HepG2 (cell line): ENCODE data around the gene LRRC10B. TPM values are rescaled to one million over a fixed set of nuclear protein-coding genes. Genes with fewer than 3 reads are reported as not detected.

Source experiments
- ATAC-seq: fragments of 200-7000 bp; cut with Tn5 transposase; 3 replicates; pipeline ENCODE4 v1.9.1; 2020; ENCODE audit warnings: mild to moderate bottlenecking, moderate library complexity
- BruUV-seq: library from RNA; stranded (reverse); fragments of 400-500 nt; replicated peaks from 2 replicates; lab custom pipeline; 2021; lab: Mats Ljungman, UMichigan
- CTCF ChIA-PET: fragments of 300-600 bp; formaldehyde crosslinking; extraction: SDS; loops from one replicate; lab custom pipeline; 2021; ENCODE audit warnings: low total read pairs, inconsistent platforms, low intra/inter-chr PET ratio; lab: Yijun Ruan, JAX
- POLR2A ChIA-PET: fragments of 350-600 bp; sonication (Branson Sonifier 250); formaldehyde crosslinking; loops from one replicate; lab custom pipeline; 2020; ENCODE audit warnings: antibody characterized with exemption, inconsistent platforms; lab: Yijun Ruan, JAX
- DNase-seq: peaks from one replicate; pipeline ENCODE4 v3.0.0-alpha.2; 2015; ENCODE audit warnings: low spot score
- FAIRE-seq: peaks from 3 replicates; lab custom pipeline; 2011; peaks lifted over from hg19 to GRCh38; lab: Jason Lieb, UNC
- H2AFZ ChIP-seq: one replicate; pipeline ENCODE4 v1.6.1; 2011; ENCODE audit warnings: low read length, inconsistent platforms
- H3K27ac ChIP-seq: fragments of 300-600 bp; 3 replicates; pipeline ENCODE4 v1.8.0; 2011; ENCODE audit warnings: mixed run types, mild to moderate bottlenecking, mixed read lengths, low read length, inconsistent platforms; ENCODE audit not compliant: insufficient read depth; ENCODE audit errors: extremely low read length
- H3K27me3 ChIP-seq, 2 experiments: fragments of 200-600 bp in 1 of 2; 2 replicates in 1 of 2; 3 replicates in 1 of 2; pipeline versions ENCODE4 v1.6.0 to v1.8.0; 2011; ENCODE audit warnings: low read length in 2 of 2, mild to moderate bottlenecking in 2 of 2, moderate library complexity in 2 of 2, inconsistent platforms in 1 of 2; ENCODE audit not compliant: insufficient read depth in 2 of 2, control insufficient read depth in 1 of 2
- H3K36me3 ChIP-seq, 2 experiments: fragments of 200-600 bp in 1 of 2; replicated peaks in 1 of 2; 2 replicates in 1 of 2; 3 replicates in 1 of 2; pipeline versions ENCODE4 v1.5.1 to v1.8.0; 2011; ENCODE audit warnings: low read length in 2 of 2, inconsistent platforms in 1 of 2; ENCODE audit not compliant: insufficient read depth in 2 of 2, control insufficient read depth in 1 of 2
- H3K4me1 ChIP-seq: 2 replicates; pipeline ENCODE4 v1.5.1; 2012; ENCODE audit warnings: low read length, inconsistent platforms; ENCODE audit not compliant: insufficient read depth
- H3K4me2 ChIP-seq: 2 replicates; pipeline ENCODE4 v1.6.0; 2011; ENCODE audit warnings: low read depth, low read length, inconsistent platforms
- H3K4me3 ChIP-seq, 3 experiments: fragments of 200-600 bp in 1 of 3; sonication (generic), shearing (Covaris generic) in 1 of 3; replicated peaks in 1 of 3; 2 replicates each; pipeline ENCODE4 v1.5.1; 2011 to 2016; ENCODE audit warnings: low read length in 3 of 3, inconsistent platforms in 2 of 3, low read depth in 2 of 3, mild to moderate bottlenecking in 2 of 3, control low read depth in 1 of 3, mixed read lengths in 1 of 3; ENCODE audit not compliant: insufficient read depth in 1 of 3
- H3K79me2 ChIP-seq: one replicate; pipeline ENCODE4 v1.6.1; 2011; ENCODE audit warnings: low read length, inconsistent platforms; ENCODE audit not compliant: insufficient read depth
- H3K9ac ChIP-seq: 2 replicates; pipeline ENCODE4 v1.6.0; 2011; ENCODE audit warnings: mild to moderate bottlenecking, low read depth, low read length, inconsistent platforms; ENCODE audit not compliant: insufficient read depth
- H3K9me3 ChIP-seq: 2 replicates; pipeline ENCODE4 v1.5.1; 2012; ENCODE audit warnings: mild to moderate bottlenecking, low read length
- H4K20me1 ChIP-seq: 2 replicates; pipeline ENCODE4 v1.6.0; 2011; ENCODE audit warnings: inconsistent platforms, mild to moderate bottlenecking, low read length, moderate library complexity; ENCODE audit not compliant: insufficient read depth
- ATM ChIP-seq: fragments of 450-650 bp; IDR thresholded peaks from 2 replicates; pipeline ENCODE4 v1.7.1; 2017; ENCODE audit warnings: mild to moderate bottlenecking, borderline replicate concordance
- FOXO4 ChIP-seq: sonication (generic); formaldehyde crosslinking; conservative IDR thresholded peaks from 2 replicates; pipeline ENCODE4 v1.8.1; 2023; ENCODE audit warnings: missing genetic modification reagents
- GPBP1L1 ChIP-seq: sonication (generic); formaldehyde crosslinking; IDR thresholded peaks from 2 replicates; pipeline ENCODE4 v1.5.0; 2020; ENCODE audit warnings: mild to moderate bottlenecking, missing genetic modification reagents
- HHEX ChIP-seq: IDR thresholded peaks from 2 replicates; pipeline ENCODE4 v1.6.1; 2016; ENCODE audit warnings: control low read depth
- HOMEZ ChIP-seq: IDR thresholded peaks from 2 replicates; pipeline ENCODE4 v1.6.1; 2016; ENCODE audit warnings: low read depth
- POGZ ChIP-seq: sonication (generic); formaldehyde crosslinking; IDR thresholded peaks from 2 replicates; pipeline ENCODE4 v1.4.0; 2020; ENCODE audit warnings: mild to moderate bottlenecking, missing genetic modification reagents
- RARA ChIP-seq: IDR thresholded peaks from 2 replicates; pipeline ENCODE4 v1.6.1; 2016; ENCODE audit warnings: missing genetic modification reagents, missing compliant biosample characterization
- SMARCC2 ChIP-seq: fragments of 450-650 bp; IDR thresholded peaks from 2 replicates; pipeline ENCODE4 v1.6.1; 2017; ENCODE audit warnings: antibody characterized with exemption, mild to moderate bottlenecking
- SMARCE1 ChIP-seq: fragments of 450-650 bp; IDR thresholded peaks from 2 replicates; pipeline ENCODE4 v1.6.1; 2017; ENCODE audit warnings: borderline replicate concordance
- SNAPC5 ChIP-seq: sonication (generic); formaldehyde crosslinking; IDR thresholded peaks from 2 replicates; pipeline ENCODE4 v1.8.1; 2023; ENCODE audit warnings: mild to moderate bottlenecking, missing genetic modification reagents, borderline replicate concordance
- ZNF235 ChIP-seq: sonication (generic); formaldehyde crosslinking; IDR thresholded peaks from 2 replicates; pipeline ENCODE4 v1.8.1; 2023; ENCODE audit warnings: mild to moderate bottlenecking, missing genetic modification reagents, borderline replicate concordance
- ZNF275 ChIP-seq: sonication (generic); formaldehyde crosslinking; IDR thresholded peaks from 2 replicates; pipeline ENCODE4 v1.8.0; 2022; ENCODE audit warnings: missing genetic modification reagents, mild to moderate bottlenecking, inconsistent platforms, borderline replicate concordance
- ZNF296 ChIP-seq: sonication (generic); formaldehyde crosslinking; conservative IDR thresholded peaks from 2 replicates; pipeline ENCODE4 v1.5.0; 2020; ENCODE audit warnings: mild to moderate bottlenecking, missing genetic modification reagents
- ZNF441 ChIP-seq: sonication (generic); formaldehyde crosslinking; IDR thresholded peaks from 2 replicates; pipeline ENCODE4 v1.7.0; 2021; ENCODE audit warnings: missing genetic modification reagents, borderline replicate concordance
- ZNF468 ChIP-seq: sonication (generic); formaldehyde crosslinking; IDR thresholded peaks from 2 replicates; pipeline ENCODE4 v1.8.0; 2022; ENCODE audit warnings: mild to moderate bottlenecking, moderate library complexity, missing genetic modification reagents
- ZNF580 ChIP-seq: IDR thresholded peaks from 2 replicates; pipeline ENCODE4 v1.6.1; 2016; ENCODE audit warnings: low read depth, borderline replicate concordance
- WGBS: methylation state at CpG from one replicate; pipeline ENCODE4 v1.1.6; 2017; ENCODE audit warnings: low lambda C conversion rate; 5-methylcytosine and 5-hydroxymethylcytosine counted together
- in situ Hi-C: cut with HindIII; loops from 2 replicates; pipeline ENCODE4 v1.10.0; 2017; ENCODE audit warnings: low pct_unique_long_range_greater_than_20kb; ENCODE audit not compliant: extremely low pct_ligation_motif_present
- intact Hi-C: fragments of 100-400 bp; cut with micrococcal nuclease; formaldehyde crosslinking; loops from one replicate; pipeline ENCODE4 v1.10.0; 2022; ENCODE audit not compliant: unreplicated experiment
- polyA plus RNA-seq, 8 experiments: library from polyadenylated mRNA; depleted of rRNA in 3 of 8; stranded (reverse) in 7 of 8; unstranded in 1 of 8; fragments of >200 nt; fragmentation: Illumina TruSeq in 4 of 8; extraction: Trizol in 4 of 8; gene quantifications; 2 replicates each; pipeline versions ENCODE4 v1.2.1 to v1.2.3, GENCODE V29; 2011 to 2016; ENCODE audit warnings: low read depth in 4 of 8, missing spikeins in 1 of 8, mixed read lengths in 1 of 8; ENCODE audit not compliant: insufficient read depth in 1 of 8
- total RNA-seq, 5 experiments: library from RNA; depleted of rRNA; stranded (reverse); fragments of >200 nt; fragmentation: Illumina TruSeq; extraction: Trizol; gene quantifications; 2 replicates each; pipeline ENCODE4 v1.2.3, GENCODE V29; 2016; ENCODE audit warnings: low read depth in 1 of 5

The LRRC10B gene
- total and polyA plus RNA-seq, 2 of the 13 experiments (the other 11 are each of a cell fraction or from before 2014, with no cell fraction given): not detected

GRCh38 chr11:61549177-61549576 lies 40.6 kb downstream of the LRRC10B start:
- no peak for DNase-seq
- Histone ChIP-seq H2AFZ (no peak overlapping the region), H4K20me1 (no peaks in the 10 kb centered on the region), H3K79me2 (no peaks in the 10 kb centered on the region), H3K9ac (no peak overlapping the region), H3K27ac (no peak overlapping the region), H3K27me3 (no peaks in the 10 kb centered on the region), H3K36me3 (no peaks in the 10 kb centered on the region), H3K9me3 (no peaks in the 10 kb centered on the region), H3K4me2 (no peak overlapping the region), H3K4me1 (peaks cover 8% of the 10 kb centered on the region; the same call in 1 of the 2 replicates), H3K4me3 (no peak overlapping the region)
- TF ChIP-seq FOXO4 (CRISPR knock-in tag): no peak
- TF ChIP-seq ZNF580 (CRISPR knock-in tag): no peak
- no peak for TF ChIP-seq POGZ (CRISPR knock-in tag)
- TF ChIP-seq ATM: no peak
- no peak for TF ChIP-seq SMARCE1
- no peak for TF ChIP-seq ZNF468
- no peak for TF ChIP-seq ZNF441 (CRISPR knock-in tag)
- TF ChIP-seq SMARCC2: no peak
- TF ChIP-seq ZNF275 (CRISPR knock-in tag): no peak
- no peak for TF ChIP-seq RARA
- no peak for TF ChIP-seq SNAPC5 (CRISPR knock-in tag)
- TF ChIP-seq HHEX (CRISPR knock-in tag): no peak
- no peak for TF ChIP-seq ZNF296 (CRISPR knock-in tag)
- no peak for TF ChIP-seq HOMEZ (CRISPR knock-in tag)
- TF ChIP-seq GPBP1L1 (CRISPR knock-in tag): no peak
- no peak for TF ChIP-seq ZNF235
- intact Hi-C loops: no loop called here
- ATAC-seq: no peak
- no peak for FAIRE-seq
- in situ Hi-C loops: no loop called here
- 56% methylated on average over 8 of the region's 8 CpGs for WGBS
- CTCF ChIA-PET: no interaction called here
- BruUV-seq: no TSS peak
- POLR2A ChIA-PET: no interaction called here
